HK-2 (cell line): ENCODE data around the gene WRAP73.
"Not testable (repeated sequence)": the region's sequence is repeated elsewhere in the genome, so short reads cannot be mapped to it uniquely, and the experiment has no call there.

Source experiments
- DNase-seq: peaks from one replicate; pipeline ENCODE4 v3.0.0-alpha.2; 2018; ENCODE audit not compliant: unreplicated experiment

Gene WRAP73

GRCh38 chr1:3599286-3599811 is 50.6 kb downstream of the WRAP73 start:
- no peak for DNase-seq

- no peak for DNase-seq
Measured at GRCh38 chr1:3598522-3599285, 51.2 kb downstream of the WRAP73 start.

DNA sequence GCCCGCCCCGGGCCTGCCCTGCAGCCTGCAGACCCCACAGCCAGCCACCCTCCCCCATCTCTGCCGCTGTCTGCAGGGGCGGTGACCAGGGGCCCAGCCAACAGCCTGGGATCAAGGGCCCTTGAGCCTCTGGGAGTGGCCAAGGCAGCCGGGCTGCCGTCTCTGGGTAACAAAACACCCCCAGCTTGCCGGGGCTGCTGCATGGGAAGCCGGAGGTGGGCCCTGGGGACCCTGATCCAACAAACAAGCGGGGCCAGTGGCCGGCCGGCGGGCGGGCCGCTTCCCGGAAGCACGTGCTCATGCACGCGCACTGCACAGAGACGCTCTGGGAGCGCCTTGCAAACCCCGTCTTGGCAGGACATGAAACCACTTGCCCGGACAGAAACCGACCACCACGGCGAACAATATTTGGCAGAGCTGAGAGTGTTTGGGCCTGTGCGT is 51.8 kb downstream of the WRAP73 start:
- no peak for DNase-seq

GRCh38 chr1:3597599-3597964 is 52.3 kb downstream of the WRAP73 start:
- DNase-seq: no peak

DNA sequence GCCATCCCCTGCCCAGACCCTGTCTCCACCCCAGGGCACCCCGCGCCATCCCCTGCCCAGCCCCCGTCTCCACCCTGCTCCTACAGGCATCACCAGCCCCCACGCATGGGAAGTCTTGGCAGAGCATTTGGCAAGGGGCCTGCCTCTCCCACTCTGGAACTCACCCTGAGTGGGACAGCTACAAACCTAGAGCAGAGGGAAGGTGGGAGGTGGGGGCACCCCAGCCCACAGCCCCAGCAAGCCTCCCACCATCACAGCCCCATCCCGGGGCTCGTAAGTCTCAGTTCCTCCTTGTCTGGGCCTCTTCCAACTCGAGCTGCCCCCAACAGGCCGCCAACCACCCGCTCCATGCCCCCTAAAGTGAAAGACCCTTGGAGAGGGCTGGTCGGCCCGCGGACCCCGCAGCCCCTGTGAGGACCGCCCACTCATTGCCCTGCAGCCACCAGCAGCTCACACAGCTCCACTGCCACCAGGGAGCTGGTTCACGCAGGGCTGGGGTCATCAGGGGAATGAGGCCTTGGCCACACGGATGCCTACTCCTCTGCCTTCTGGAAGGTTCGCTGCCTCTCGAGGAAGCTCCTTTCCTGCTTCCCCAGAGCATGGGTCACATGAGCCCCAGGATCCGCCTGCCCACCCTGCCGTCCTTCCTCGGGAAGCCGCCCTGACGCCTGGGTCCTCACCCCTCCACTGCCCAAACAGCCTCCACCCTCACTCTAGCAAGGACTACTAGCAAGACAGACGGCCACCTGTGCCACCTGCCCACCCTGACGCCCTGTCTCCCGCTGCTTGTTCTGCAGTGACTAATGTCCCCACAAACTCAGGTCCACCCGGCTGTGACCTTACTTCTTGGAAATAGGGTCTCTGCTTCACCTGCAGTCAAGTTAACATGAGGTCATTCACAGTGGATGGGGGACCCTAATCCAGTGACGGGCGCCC is 53.0 kb downstream of the WRAP73 start:
- DNase-seq: no peak

DNA sequence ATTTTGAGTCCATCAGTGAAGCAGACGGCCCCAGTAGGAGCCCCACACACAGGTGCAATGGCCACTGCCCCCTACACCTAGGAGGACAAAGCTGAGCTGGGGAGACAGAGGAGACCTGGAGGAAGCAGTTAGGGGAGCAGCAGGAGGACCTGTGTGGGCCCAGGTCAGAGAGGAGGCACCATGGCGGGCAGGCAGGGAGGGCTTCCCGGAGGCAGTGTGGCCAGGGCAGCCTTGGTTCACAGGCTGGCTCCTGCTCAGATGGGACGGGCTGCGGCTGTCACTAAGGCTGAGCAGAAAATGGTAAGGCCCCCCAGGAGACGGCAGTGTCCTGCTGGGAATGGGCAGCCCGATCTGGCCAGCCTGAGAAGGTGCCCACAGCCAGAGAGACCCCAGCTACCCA is 54.0 kb downstream of the WRAP73 start:
- DNase-seq: no peak

DNA sequence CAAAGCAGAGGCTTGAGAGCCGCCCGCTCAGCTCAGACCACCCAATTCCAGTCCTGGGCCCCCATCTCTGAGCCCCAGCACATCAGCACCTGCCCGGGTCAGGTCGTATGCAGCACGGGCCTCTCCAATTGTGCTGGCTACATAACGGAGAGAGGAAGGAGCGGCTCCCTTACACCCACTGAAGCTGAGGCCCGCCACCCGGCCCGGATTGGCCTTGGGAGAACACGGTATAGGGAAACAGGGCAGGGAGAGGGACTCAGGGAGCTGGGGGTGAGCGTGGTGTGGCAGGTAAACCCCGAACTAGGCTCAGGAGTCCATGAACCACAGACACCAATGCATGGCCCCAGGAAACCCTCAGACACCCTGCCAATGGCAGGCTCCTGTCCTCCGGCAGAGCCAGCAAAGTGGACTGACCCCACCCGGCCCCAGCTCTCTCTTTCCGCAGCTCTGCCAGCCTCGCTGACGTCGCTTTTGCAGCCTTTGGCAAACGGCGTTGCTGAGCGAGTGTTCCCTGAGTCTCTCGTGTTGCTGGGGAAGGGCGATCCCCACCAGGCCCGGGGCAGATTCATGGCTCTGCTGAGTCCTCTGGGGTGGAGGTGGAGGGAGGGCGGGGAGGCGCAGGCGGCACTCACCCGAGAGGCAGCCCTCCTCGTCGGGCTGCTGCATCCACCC is 55.1 kb downstream of the WRAP73 start:
- no peak for DNase-seq

DNA sequence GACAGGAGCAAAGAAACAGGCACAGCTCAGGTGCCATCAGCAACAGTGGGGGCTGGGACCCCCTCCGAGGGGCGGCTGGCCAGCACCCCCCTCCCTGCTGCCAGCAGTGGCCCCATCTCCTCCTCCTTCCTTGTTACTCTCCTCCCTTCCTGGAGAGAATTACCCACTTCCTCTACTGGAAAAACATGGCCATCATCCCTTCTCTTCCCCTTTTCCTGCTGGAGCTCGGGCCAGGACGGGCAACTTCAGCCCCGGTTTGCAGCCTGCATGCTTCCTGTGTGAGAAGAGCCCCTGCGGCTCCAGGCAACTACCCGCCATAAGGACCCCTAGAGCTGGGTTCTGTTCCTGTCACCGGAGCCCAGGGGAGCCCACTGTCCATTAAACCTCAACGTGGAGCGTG is 56.2 kb downstream of the WRAP73 start:
- no peak for DNase-seq

GRCh38 chr1:3593334-3593733 is 56.6 kb downstream of the WRAP73 start:
- no peak for DNase-seq

DNA sequence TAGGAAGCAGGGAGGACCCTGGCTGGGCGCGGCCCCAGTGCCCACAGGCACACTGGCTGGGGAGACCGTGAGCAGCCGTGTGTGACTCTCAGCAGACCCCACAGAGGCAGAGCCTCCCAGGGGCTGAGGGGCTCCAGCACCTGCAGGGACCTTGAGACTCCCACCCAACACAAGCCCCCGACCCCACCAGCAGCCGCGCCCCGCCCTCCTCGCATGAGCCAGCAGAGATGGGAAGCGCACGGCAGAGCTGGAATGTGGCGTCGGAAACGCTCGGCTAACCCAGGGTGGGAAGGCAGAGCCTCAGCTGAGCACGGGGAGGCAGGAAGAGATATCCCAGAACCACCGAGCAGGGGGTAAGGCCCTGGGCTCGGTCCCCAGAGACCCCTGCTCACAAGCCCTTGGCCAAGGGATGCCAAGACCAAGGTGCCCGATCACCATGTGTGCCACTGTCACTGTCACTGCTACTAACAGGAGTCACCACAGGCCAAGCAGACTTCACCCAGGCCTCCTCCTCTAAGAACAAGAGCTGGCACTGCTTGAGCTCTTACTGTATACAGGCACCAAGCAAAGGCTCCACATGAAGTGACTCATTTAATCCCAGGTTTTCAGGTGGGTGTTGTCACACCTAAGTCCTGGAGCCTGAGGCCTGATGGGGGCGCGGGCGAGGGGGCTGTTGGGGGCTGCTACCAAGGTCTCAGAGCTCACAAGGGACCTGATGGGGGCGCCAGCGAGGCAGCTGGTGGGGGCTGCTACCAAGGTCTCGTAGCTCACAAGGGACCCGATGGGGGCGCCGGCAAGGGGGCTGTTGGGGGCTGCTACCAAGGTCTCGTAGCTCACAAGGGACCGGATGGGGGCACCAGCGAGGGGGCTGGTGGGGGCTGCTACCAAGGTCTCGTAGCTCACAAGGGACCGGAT is 58.7 kb downstream of the WRAP73 start:
- DNase-seq: no peak

- no peak for DNase-seq
Measured at GRCh38 chr1:3590139-3590763, 59.7 kb downstream of the WRAP73 start.

- DNase-seq: no peak
Measured at GRCh38 chr1:3588395-3588794, 61.5 kb downstream of the WRAP73 start.

GRCh38 chr1:3586986-3587759 is 62.7 kb downstream of the WRAP73 start:
- DNase-seq: no peak

DNA sequence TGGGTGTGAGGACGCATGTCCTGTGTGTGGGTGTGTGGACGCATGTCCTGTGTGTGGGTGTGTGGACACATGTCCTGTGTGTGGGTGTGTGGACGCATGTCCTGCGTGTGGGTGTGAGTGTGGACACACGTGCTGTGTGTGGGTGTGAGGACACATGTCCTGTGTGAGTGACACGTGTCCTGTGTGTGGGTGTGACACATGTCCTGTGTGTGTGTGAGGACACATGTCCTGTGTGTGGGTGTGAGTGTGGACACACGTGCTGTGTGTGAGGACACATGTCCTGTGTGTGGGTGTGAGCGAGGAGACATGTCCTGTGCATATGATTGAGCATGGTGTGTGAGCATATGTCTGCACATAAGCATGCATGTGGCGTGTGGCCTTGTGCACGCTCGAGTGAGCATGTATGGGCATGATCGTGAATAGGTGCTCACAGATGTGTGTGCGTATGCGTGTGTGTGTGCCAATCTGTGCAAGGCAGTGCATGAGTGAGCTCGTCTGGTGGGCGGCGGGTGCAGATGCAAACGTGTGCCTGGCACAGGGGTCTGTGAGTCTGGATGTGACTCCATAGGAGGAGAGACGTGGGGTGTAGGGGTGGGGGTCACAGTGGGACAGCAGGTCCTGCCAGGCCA is 63.8 kb downstream of the WRAP73 start:
- no peak for DNase-seq

DNA sequence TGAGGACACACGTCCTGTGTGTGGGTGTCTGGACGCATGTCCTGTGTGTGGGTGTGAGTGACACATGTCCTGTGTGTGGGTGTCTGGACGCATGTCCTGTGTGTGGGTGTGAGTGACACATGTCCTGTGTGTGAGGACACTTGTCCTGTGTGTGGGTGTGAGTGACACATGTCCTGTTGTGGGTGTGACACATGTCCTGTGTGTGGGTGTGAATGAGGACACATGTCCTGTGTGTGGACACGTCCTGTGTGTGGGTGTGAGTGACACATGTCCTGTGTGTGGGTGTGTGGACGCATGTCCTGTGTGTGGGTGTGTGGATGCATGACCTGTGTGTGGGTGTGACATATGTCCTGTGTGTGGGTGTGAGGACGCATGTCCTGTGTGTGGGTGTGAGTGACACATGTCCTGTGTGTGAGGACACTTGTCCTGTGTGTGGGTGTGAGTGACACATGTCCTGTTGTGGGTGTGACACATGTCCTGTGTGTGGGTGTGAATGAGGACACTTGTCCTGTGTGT is 64.5 kb downstream of the WRAP73 start:
- DNase-seq: not testable (repeated sequence)

DNA sequence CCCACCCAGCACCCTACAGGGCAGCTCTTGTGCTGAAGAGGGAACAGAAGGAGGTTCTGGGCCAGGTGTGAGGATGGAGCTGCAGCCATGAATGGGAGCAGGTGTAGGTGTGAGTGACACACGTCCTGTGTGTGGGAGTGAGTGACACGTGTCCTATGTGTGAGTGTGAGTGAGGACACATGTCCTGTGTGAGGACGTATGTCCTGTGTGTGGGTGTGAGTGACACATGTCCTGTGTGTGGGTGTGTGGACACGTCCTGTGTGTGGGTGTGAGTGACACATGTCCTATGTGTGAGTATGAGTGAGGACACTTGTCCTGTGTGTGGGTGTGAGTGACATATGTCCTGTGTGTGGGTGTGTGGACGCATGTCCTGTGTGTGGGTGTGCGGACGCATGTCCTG is 65.0 kb downstream of the WRAP73 start:
- no peak for DNase-seq

- not testable (repeated sequence) for DNase-seq
Measured at GRCh38 chr1:3583751-3584150, 66.2 kb downstream of the WRAP73 start.

DNA sequence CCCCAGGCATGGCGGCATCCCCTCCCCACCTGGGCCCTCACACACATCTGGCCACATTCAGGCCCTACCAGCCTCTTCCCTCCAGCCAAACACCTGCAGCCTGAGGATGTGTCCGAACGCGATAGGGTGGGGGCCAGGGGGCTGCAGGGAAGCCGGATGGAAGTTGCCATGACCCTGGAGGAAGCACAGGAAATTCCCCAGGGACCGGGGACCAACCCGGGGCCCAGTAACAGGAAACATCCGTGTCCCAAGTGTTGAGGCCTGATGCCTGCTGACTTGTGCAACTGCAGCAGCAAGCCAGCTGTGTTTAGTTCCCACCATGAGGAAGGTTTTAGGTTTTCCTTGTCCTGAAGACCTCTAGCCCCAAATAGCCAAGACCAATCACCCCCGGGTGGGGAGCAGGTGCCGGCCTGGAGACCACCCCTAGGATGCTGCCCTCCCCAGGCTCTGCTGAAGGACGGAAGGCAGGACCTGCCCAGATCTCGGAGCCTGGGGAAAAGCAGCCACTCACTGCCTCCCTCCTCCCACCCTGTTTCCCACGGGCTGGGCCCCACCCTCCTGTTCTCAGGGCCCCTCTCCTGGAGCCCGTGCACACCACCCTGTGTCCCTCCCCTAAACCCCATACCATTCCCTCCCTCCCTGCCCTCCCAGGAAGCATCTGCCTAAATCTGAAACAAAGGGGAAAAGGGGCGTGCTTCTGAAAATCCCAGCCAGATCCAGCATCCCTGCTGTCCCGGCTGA is 68.4 kb downstream of the WRAP73 start:
- no peak for DNase-seq
